Fibroblast of lung (primary cell): Measurements from ENCODE around the gene POMC.

ENCODE experiments used
- EZH2 ChIP-seq: IDR thresholded peaks from 2 replicates; pipeline ENCODE4 v1.5.1; 2012; ENCODE audit warnings: low read length, control low read depth, mild to moderate bottlenecking; ENCODE audit errors: missing control alignments
- TF ChIP-seq, protein P1 (sequence below), 2 donors: IDR thresholded peaks in 1 of 2; conservative IDR thresholded peaks in 1 of 2; 1 replicate in 1 of 2; 2 replicates in 1 of 2; pipeline ENCODE4 v1.5.1; 2011 to 2012; ENCODE audit warnings: low read length in 2 of 2, control low read depth in 1 of 2, inconsistent platforms in 1 of 2, low read depth in 1 of 2, mild to moderate bottlenecking in 1 of 2

DNA sequence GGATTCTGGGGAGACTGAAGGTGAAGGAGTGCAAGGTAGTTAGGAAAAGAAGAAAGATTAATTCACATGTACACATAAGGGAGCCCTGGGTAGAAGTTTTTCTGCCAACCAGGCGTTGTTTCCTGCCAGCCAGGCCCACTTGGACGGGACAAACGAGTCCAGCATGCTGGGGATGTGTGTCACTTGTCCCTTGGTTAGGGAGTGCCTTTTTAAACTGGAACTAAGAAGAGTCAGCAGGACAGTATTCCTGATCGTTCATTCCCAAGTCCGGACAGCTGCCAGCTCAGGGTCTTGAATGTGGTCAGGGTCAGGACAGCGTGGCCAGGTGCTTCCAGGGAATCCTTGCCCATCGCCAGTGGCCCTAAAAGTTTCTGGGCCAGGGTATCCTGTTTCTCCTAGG lies 43.2 kb downstream of the POMC start:
- TF ChIP-seq, protein P1, sequence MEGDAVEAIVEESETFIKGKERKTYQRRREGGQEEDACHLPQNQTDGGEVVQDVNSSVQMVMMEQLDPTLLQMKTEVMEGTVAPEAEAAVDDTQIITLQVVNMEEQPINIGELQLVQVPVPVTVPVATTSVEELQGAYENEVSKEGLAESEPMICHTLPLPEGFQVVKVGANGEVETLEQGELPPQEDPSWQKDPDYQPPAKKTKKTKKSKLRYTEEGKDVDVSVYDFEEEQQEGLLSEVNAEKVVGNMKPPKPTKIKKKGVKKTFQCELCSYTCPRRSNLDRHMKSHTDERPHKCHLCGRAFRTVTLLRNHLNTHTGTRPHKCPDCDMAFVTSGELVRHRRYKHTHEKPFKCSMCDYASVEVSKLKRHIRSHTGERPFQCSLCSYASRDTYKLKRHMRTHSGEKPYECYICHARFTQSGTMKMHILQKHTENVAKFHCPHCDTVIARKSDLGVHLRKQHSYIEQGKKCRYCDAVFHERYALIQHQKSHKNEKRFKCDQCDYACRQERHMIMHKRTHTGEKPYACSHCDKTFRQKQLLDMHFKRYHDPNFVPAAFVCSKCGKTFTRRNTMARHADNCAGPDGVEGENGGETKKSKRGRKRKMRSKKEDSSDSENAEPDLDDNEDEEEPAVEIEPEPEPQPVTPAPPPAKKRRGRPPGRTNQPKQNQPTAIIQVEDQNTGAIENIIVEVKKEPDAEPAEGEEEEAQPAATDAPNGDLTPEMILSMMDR (conservative IDR thresholded peaks at IDR 0.05 in 1 of 2, IDR thresholded peaks at IDR 0.05 in 1 of 2; ENCODE audit: low read depth in 1 of 2, low read length in 2 of 2) = no peak
- no peak for TF ChIP-seq EZH2
